Fibroblast of villous mesenchyme (primary cell): ENCODE data around the gene LMOD2. TPM values are rescaled to one million over a fixed set of nuclear protein-coding genes. Genes with fewer than 3 reads are reported as not detected.

ENCODE experiments used
- DNase-seq: peaks from one replicate; pipeline ENCODE4 v3.0.0-alpha.2; 2010; ENCODE audit warnings: low read depth
- H3K4me3 ChIP-seq: 2 replicates; pipeline ENCODE4 v1.5.1; 2011; ENCODE audit warnings: low read depth, mild to moderate bottlenecking, low read length
- total RNA-seq: library from RNA; depleted of rRNA; stranded (reverse); fragments of >200 nt; gene quantifications from 2 replicates; pipeline ENCODE4 v1.2.3, GENCODE V29; 2012
- TF ChIP-seq, protein P1 (sequence below): IDR thresholded peaks from 2 replicates; pipeline ENCODE4 v1.5.1; 2012; ENCODE audit warnings: low read depth, mild to moderate bottlenecking, low read length; ENCODE audit not compliant: insufficient read depth

The LMOD2 gene
- total RNA-seq, 1 donor, result not detected

DNA sequence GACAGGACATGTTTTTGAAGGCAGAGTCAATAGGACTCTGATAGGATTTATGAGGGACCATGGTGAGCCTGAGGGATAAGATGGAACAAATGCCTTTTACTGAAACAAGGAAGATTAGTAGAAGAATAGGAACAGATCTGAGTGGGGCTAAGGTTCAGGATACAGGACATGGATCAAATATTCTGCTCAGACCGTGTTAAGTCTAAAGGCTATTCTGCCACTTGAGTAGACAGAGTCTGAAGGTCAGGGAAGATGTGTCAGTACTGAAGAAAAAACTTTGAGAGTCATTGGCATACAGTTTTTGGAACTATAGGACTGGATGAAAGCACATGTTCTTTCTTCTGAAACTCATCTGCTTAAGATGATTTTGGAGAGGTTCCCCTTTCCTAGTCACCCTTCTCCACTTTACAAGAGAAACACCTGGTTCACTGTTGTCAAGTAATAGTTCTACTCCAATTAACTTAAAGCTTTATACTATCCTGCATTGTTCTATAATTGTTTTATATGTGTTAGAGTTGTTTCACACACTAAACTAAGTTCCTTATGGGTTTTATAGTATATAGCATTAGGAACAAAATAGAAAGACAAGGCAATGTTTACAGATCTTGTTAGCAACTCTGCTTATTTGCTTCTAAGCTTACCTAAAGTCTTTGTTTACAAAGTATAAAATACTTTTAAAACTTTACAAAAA, 49.7 kb downstream of the LMOD2 start:
- DNase-seq, result no peak
- TF ChIP-seq, protein P1, sequence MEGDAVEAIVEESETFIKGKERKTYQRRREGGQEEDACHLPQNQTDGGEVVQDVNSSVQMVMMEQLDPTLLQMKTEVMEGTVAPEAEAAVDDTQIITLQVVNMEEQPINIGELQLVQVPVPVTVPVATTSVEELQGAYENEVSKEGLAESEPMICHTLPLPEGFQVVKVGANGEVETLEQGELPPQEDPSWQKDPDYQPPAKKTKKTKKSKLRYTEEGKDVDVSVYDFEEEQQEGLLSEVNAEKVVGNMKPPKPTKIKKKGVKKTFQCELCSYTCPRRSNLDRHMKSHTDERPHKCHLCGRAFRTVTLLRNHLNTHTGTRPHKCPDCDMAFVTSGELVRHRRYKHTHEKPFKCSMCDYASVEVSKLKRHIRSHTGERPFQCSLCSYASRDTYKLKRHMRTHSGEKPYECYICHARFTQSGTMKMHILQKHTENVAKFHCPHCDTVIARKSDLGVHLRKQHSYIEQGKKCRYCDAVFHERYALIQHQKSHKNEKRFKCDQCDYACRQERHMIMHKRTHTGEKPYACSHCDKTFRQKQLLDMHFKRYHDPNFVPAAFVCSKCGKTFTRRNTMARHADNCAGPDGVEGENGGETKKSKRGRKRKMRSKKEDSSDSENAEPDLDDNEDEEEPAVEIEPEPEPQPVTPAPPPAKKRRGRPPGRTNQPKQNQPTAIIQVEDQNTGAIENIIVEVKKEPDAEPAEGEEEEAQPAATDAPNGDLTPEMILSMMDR, result no peak
- no peak overlapping the region for H3K4me3 ChIP-seq

DNA sequence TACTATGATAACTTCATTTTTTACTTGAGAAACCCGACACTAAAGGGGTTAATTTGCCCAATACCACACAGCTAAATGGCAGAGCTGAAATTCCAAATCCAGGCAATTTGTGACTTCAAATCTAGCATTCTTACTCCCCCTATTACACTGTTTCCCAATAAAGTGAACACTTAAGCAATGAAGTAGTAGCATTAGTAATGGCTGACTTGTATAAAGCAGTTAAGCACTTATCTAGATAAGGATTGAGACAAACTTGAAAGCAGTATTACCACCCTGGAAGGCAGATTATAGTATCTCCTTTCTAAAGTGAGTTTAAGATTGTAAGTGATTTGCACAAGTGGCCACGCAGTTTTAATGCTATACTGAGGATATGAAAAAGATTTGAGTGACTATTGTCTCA, 53.9 kb downstream of the LMOD2 start:
- peak; percentile 74 for DNase-seq
- TF ChIP-seq, protein P1, result no peak
- H3K4me3 ChIP-seq, result no peak overlapping the region

- TF ChIP-seq, protein P1, result no peak
- no peak overlapping the region for H3K4me3 ChIP-seq
- no peak for DNase-seq
Observed at GRCh38 chr7:123710683-123711082, 55.0 kb downstream of the LMOD2 start.

- TF ChIP-seq, protein P1, result no peak
- H3K4me3 ChIP-seq, result no peak overlapping the region
- DNase-seq, result no peak
Observed at GRCh38 chr7:123711832-123712293, 56.2 kb downstream of the LMOD2 start.

DNA sequence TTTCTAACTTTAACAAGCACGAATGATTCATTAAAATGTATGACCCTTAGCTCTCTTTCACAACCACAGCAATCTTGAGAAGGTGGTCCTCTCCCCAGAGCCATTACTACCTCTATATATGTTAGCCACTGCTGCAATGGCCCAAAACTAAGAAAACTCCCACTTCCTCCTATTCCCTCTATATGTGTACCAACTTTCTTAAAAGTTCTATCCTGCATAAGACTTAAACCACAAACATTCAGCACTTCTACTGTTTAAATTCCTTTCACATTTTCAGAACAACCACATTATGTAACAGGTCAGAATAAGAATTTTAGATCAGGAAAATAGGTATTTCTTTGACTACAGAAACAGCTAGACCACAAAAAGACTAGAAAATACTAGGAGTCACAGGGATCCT, 57.0 kb downstream of the LMOD2 start:
- DNase-seq, result peak; percentile 57
- TF ChIP-seq, protein P1, result no peak
- H3K4me3 ChIP-seq, result no peak overlapping the region

Other genes with a start within 250 kb of the LMOD2 start
- 0.43 and 0.97 TPM in 2 replicates for gene IQUB, start 121.3 kb upstream of the LMOD2 start, total RNA-seq
- 28.0 and 43.2 TPM in 2 replicates for gene NDUFA5, start 98.0 kb upstream of the LMOD2 start, total RNA-seq
- not detected in 2 replicates for gene ASB15, start 54.0 kb upstream of the LMOD2 start, total RNA-seq
- gene WASL, start 93.1 kb downstream of the LMOD2 start, total RNA-seq, result 18.0 and 22.5 TPM in 2 replicates
- gene HYAL4, start 189.3 kb downstream of the LMOD2 start, total RNA-seq, result under 0.01 and 0.64 TPM in 2 replicates